HG03432 (cell line): ENCODE results near the gene KLF17.

Source experiments
- ATAC-seq: cut with Tn5 transposase; IDR thresholded peaks from one replicate; pipeline ENCODE4 v1.9.1; 2021; ENCODE audit warnings: mild to moderate bottlenecking, moderate library complexity; ENCODE audit not compliant: unreplicated experiment

KLF17 gene

GRCh38 chr1:44151332-44151731, 32.7 kb downstream of the KLF17 start:
- no peak for ATAC-seq

GRCh38 chr1:44151808-44152207, 33.2 kb downstream of the KLF17 start:
- ATAC-seq: no peak

- ATAC-seq: no peak
Observed at GRCh38 chr1:44152692-44153091, 34.1 kb downstream of the KLF17 start.

- ATAC-seq: no peak
Observed at GRCh38 chr1:44154049-44154448, 35.4 kb downstream of the KLF17 start.

- ATAC-seq: no peak
Observed at GRCh38 chr1:44157903-44158302, 39.3 kb downstream of the KLF17 start.

- ATAC-seq: no peak
Observed at GRCh38 chr1:44158871-44159270, 40.2 kb downstream of the KLF17 start.

- ATAC-seq: no peak
Observed at GRCh38 chr1:44161546-44161945, 42.9 kb downstream of the KLF17 start.

GRCh38 chr1:44168520-44169098, 50.0 kb downstream of the KLF17 start:
- no peak for ATAC-seq

- ATAC-seq: no peak
Observed at GRCh38 chr1:44170281-44170823, 51.7 kb downstream of the KLF17 start.

GRCh38 chr1:44174630-44175029, 56.0 kb downstream of the KLF17 start:
- no peak for ATAC-seq
